ENCODE results near the gene GARIN3.

Gene GARIN3

GRCh38 chr5:157165668-157166067, 396 bp downstream of the GARIN3 start:
- Histone ChIP-seq H3K9me3 (replicated peaks; ENCODE audit: insufficient read depth, low read length) (no peaks in the 10 kb centered on the region), H3K4me3 (ENCODE audit: low read length) (no peak overlapping the region)

GRCh38 chr5:157165261-157165660, 803 bp downstream of the GARIN3 start:
- Histone ChIP-seq H3K4me2 (ENCODE audit: low read depth, low read length) (no peak overlapping the region), H3K9me3 (replicated peaks; ENCODE audit: insufficient read depth, low read length) (no peaks in the 10 kb centered on the region)
- TF ChIP-seq EZH2phosphoT487 (IDR thresholded peaks at IDR 0.05; ENCODE audit: low read length) (no peak), CTCF (IDR thresholded peaks at IDR 0.05; ENCODE audit: low read length) (no peak), EZH2 (optimal IDR thresholded peaks at IDR 0.05; ENCODE audit: low read depth, low read length) (no peak)

More at GRCh38 chr5:157165668-157166067, 396 bp downstream of the GARIN3 start:
- Histone ChIP-seq H3K79me2 (ENCODE audit: low read length) (no peaks in the 10 kb centered on the region), H3K4me1 (ENCODE audit: low read length) (peaks cover 25% of the 10 kb centered on the region), H4K20me1 (ENCODE audit: insufficient read depth, low read length) (no peaks in the 10 kb centered on the region), H3K36me3 (replicated peaks; ENCODE audit: insufficient read depth, low read length) (no peaks in the 10 kb centered on the region), H3K9me2 (replicated peaks; ENCODE audit: insufficient read depth, low read length) (no peaks in the 10 kb centered on the region), H3K27ac (ENCODE audit: low read length) (no peak overlapping the region), H3K9ac (ENCODE audit: low read length) (no peak overlapping the region), H2AFZ (ENCODE audit: low read length) (no peak overlapping the region), H3K4me2 (ENCODE audit: low read depth, low read length) (no peak overlapping the region), H3F3A (ENCODE audit: insufficient read depth, low read length) (peaks cover 11% of the 10 kb centered on the region), H3K27me3 (replicated peaks; ENCODE audit: insufficient read depth, low read length) (no peaks in the 10 kb centered on the region)
- no peak for DNase-seq
- TF ChIP-seq EZH2phosphoT487 (IDR thresholded peaks at IDR 0.05; ENCODE audit: low read length) (no peak), CTCF (IDR thresholded peaks at IDR 0.05; ENCODE audit: low read length) (no peak), EZH2 (optimal IDR thresholded peaks at IDR 0.05; ENCODE audit: low read depth, low read length) (no peak)

GRCh38 chr5:157164521-157164920, 1.5 kb downstream of the GARIN3 start:
- H3K9me2 ChIP-seq (replicated peaks; ENCODE audit: insufficient read depth, low read length) = no peaks in the 10 kb centered on the region
- H3K36me3 ChIP-seq (replicated peaks; ENCODE audit: insufficient read depth, low read length) = no peaks in the 10 kb centered on the region
- H3K4me1 ChIP-seq (ENCODE audit: low read length) = peaks cover 25% of the 10 kb centered on the region
- no peak for DNase-seq
- no peaks in the 10 kb centered on the region for H3K27me3 ChIP-seq (replicated peaks; ENCODE audit: insufficient read depth, low read length)
- H3K9me3 ChIP-seq (replicated peaks; ENCODE audit: insufficient read depth, low read length) = no peaks in the 10 kb centered on the region
- peaks cover 11% of the 10 kb centered on the region for H3F3A ChIP-seq (ENCODE audit: insufficient read depth, low read length)
- TF ChIP-seq EZH2phosphoT487 (IDR thresholded peaks at IDR 0.05; ENCODE audit: low read length) = no peak
- no peak for TF ChIP-seq EZH2 (optimal IDR thresholded peaks at IDR 0.05; ENCODE audit: low read depth, low read length)
- TF ChIP-seq CTCF (IDR thresholded peaks at IDR 0.05; ENCODE audit: low read length) = no peak
- H2AFZ ChIP-seq (ENCODE audit: low read length) = no peak overlapping the region
- H3K27ac ChIP-seq (ENCODE audit: low read length) = no peak overlapping the region
- no peaks in the 10 kb centered on the region for H3K79me2 ChIP-seq (ENCODE audit: low read length)
- H3K4me2 ChIP-seq (ENCODE audit: low read depth, low read length) = no peak overlapping the region
- H3K9ac ChIP-seq (ENCODE audit: low read length) = no peak overlapping the region
- no peak overlapping the region for H3K4me3 ChIP-seq (ENCODE audit: low read length)
- H4K20me1 ChIP-seq (ENCODE audit: insufficient read depth, low read length) = no peaks in the 10 kb centered on the region

More at GRCh38 chr5:157165261-157165660, 803 bp downstream of the GARIN3 start:
- Histone ChIP-seq H3K9ac (ENCODE audit: low read length) (no peak overlapping the region), H3K9me2 (replicated peaks; ENCODE audit: insufficient read depth, low read length) (no peaks in the 10 kb centered on the region), H2AFZ (ENCODE audit: low read length) (no peak overlapping the region), H3K27ac (ENCODE audit: low read length) (no peak overlapping the region), H3K27me3 (replicated peaks; ENCODE audit: insufficient read depth, low read length) (no peaks in the 10 kb centered on the region), H3K4me3 (ENCODE audit: low read length) (no peak overlapping the region), H3K4me1 (ENCODE audit: low read length) (peaks cover 25% of the 10 kb centered on the region), H3F3A (ENCODE audit: insufficient read depth, low read length) (peaks cover 11% of the 10 kb centered on the region), H3K36me3 (replicated peaks; ENCODE audit: insufficient read depth, low read length) (no peaks in the 10 kb centered on the region), H4K20me1 (ENCODE audit: insufficient read depth, low read length) (no peaks in the 10 kb centered on the region), H3K79me2 (ENCODE audit: low read length) (no peaks in the 10 kb centered on the region)
- DNase-seq = no peak

Measured in MM.1S (cell line).